Mucosa of stomach (tissue), 1 donor: Measurements from ENCODE around the gene CAMK2B.

Experiments
- H3K27me3 ChIP-seq: one replicate; pipeline ENCODE4 v1.7.0; 2013; ENCODE audit warnings: mild to moderate bottlenecking, low read length; ENCODE audit not compliant: control insufficient read depth, insufficient read depth
- H3K36me3 ChIP-seq: one replicate; pipeline ENCODE4 v1.7.0; 2013; ENCODE audit warnings: low read length; ENCODE audit not compliant: control insufficient read depth, insufficient read depth
- H3K4me1 ChIP-seq: one replicate; pipeline ENCODE4 v1.7.0; 2013; ENCODE audit warnings: mild to moderate bottlenecking, low read length; ENCODE audit not compliant: control insufficient read depth, insufficient read depth
- H3K4me3 ChIP-seq: one replicate; pipeline ENCODE4 v1.7.0; 2013; ENCODE audit warnings: low read length
- H3K9ac ChIP-seq: one replicate; pipeline ENCODE4 v1.7.0; 2013; ENCODE audit warnings: mild to moderate bottlenecking, low read length, moderate library complexity
- H3K9me3 ChIP-seq: one replicate; pipeline ENCODE4 v1.7.0; 2013; ENCODE audit warnings: mild to moderate bottlenecking, low read length, moderate library complexity; ENCODE audit not compliant: control insufficient read depth
- donor health status: Pancreatic carcinoma.

The CAMK2B gene

DNA sequence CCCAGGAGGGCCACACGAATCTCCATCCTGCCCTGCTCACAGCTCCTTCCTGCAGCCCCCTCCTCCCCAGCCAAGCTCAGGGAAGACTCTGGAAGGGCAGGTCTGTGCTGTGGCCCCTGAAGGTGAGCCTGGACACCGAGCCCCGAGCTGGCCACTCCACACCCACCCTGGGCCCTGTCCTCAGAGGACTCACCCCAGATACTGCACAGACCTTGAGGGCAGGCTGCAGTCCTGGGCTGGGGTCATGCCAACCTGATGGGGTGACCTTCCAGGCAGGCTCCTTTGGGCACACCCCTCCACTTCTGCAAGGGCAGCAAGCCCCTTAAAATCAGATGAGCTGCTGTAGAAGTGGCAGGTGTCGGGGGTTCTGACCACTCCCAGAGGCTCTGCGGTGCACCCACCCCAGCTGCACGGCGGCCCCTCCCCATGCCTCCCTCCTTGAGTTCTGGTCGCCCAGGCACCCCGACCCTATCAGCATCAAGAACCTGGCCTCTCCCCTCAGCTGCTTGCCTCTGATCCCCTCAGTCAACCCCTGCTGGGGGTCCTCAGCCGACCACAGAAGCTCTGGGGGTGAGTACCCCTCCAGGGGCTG, 100.3 kb downstream of the CAMK2B start:
- no peaks in the 10 kb centered on the region for H3K4me1 ChIP-seq
- no peaks in the 10 kb centered on the region for H3K9me3 ChIP-seq
- H3K4me3 ChIP-seq: no peak overlapping the region
- no peak overlapping the region for H3K9ac ChIP-seq
- peaks cover 8% of the 10 kb centered on the region for H3K27me3 ChIP-seq
- H3K36me3 ChIP-seq: no peaks in the 10 kb centered on the region

DNA sequence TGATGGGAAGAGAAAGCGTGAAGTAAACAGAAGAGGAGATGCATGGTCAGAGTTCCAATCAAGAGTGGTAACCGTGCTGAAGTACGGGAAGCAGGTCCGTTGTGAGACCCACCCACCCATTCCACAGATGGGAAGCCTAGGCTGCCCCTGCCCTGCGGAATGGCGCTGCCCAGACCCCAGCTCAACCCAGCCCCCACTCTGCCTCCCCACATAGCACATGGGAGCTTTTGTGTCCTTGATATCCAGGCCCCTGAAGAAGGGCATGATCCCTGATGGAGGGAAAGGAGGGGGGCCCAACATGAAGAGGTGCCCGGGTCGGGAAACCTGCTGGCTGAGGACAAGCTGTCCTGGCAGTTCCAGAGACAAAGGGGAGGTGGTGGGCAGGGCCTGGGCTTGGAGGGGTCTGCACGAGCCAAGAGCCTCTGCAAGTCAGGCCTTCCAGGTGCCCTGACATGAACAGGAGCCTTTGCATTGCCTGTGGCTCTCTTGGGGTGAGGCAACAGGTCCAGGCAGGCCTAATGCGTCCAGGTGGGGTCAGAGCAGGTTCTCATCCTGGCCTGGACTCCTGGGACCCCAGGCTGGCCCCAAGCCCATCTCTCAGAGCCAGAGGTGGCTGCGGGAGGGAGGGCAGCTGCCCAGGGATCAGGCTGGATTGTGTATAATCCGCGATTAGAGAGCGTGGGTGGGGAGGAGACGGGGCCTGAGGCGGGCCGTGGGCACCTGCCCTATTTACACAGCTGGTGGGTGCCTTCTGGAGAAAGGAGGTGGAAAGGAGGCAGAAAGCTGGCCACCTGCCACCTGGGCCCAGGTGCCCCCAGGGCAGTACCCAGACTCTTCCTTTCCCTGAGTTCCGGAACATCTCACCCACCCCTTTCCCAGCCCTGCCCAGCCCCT, 101.1 kb downstream of the CAMK2B start:
- Histone ChIP-seq H3K9me3 (no peaks in the 10 kb centered on the region), H3K36me3 (no peaks in the 10 kb centered on the region), H3K4me1 (no peaks in the 10 kb centered on the region), H3K27me3 (peaks cover 8% of the 10 kb centered on the region), H3K9ac (no peak overlapping the region), H3K4me3 (no peak overlapping the region)

DNA sequence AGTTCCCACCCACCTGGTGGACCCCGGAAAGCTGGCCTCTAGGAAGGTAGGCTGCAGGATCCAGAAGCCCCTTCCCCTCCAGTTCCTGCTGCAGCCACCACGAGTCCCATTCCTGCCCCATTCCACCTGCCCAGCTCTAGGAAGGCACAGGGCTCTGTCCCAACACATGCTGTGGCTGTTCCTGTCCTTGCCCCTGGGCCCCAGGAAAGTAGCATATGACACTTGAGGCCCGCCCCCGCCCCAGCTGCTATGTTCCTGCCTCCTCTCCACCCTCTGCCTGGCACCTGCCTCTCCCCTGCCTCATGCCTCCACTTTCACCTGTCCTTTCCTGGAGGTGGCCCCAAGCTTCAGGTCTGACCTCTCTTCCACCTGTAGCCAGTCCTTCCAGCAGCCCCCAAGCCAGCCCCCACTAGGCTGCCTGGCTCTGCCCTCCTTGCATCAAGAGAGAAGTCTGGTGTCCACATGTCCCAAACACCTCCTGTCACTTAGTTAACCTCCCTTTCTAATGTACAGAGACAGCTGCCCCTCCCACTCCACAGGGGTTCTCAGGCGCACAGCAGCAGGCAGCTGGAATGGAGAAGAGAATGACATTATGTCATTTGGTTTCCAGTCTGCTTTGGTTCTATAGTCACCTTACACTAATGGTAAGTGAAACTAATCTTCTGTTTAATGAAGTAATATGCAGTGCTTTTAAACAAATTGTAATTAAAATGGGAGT, 101.9 kb downstream of the CAMK2B start:
- H3K9ac ChIP-seq: no peak overlapping the region
- peaks cover 8% of the 10 kb centered on the region for H3K27me3 ChIP-seq
- H3K4me1 ChIP-seq: no peaks in the 10 kb centered on the region
- no peak overlapping the region for H3K4me3 ChIP-seq
- no peaks in the 10 kb centered on the region for H3K36me3 ChIP-seq
- no peaks in the 10 kb centered on the region for H3K9me3 ChIP-seq

DNA sequence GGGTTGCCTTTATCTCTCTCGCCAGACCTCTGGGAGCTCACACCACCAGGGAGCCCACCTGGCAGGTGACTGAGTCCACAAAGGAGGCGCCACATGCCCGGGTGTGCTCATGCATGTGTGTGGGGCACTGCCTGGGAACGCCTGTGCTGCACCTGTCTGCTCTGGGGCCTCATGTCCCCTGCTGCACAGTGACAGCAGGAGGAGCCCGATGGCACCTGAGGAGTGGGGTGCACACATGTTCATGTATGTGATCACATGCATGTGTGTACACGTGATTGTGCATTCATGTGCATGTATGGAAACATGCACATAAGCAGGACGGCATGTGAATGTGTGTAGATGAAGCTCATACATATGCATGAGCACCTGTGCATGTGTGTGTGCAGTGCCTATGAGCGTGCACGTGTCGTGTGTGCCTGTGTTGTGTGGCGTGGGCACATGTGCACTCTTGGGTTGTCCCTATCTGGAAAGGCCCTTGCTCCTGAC, 102.6 kb downstream of the CAMK2B start:
- Histone ChIP-seq H3K36me3 (no peaks in the 10 kb centered on the region), H3K27me3 (peaks cover 8% of the 10 kb centered on the region), H3K9me3 (no peaks in the 10 kb centered on the region), H3K4me3 (no peak overlapping the region), H3K4me1 (no peaks in the 10 kb centered on the region), H3K9ac (no peak overlapping the region)

DNA sequence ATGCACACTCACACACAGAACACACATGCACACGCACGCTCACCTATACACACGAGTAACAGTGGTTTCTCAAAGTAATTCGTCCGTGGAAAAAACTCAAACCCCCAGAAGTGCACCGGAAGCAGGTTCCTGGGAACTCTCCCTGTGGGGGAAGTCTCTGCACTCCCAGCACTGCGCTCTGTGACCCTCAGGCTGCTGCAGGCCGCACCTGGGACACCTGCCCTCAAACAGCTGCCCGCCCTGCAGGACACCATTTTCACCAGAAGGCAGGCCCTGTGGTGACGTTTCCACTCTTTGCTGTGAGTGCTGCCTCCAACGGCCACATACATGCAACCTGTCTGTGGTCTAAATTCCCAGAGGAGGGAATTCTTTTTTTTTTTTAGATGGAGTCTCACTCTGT, 103.3 kb downstream of the CAMK2B start:
- Histone ChIP-seq H3K9ac (no peak overlapping the region), H3K4me1 (no peaks in the 10 kb centered on the region), H3K36me3 (no peaks in the 10 kb centered on the region), H3K4me3 (no peak overlapping the region), H3K9me3 (no peaks in the 10 kb centered on the region), H3K27me3 (peaks cover 8% of the 10 kb centered on the region)

DNA sequence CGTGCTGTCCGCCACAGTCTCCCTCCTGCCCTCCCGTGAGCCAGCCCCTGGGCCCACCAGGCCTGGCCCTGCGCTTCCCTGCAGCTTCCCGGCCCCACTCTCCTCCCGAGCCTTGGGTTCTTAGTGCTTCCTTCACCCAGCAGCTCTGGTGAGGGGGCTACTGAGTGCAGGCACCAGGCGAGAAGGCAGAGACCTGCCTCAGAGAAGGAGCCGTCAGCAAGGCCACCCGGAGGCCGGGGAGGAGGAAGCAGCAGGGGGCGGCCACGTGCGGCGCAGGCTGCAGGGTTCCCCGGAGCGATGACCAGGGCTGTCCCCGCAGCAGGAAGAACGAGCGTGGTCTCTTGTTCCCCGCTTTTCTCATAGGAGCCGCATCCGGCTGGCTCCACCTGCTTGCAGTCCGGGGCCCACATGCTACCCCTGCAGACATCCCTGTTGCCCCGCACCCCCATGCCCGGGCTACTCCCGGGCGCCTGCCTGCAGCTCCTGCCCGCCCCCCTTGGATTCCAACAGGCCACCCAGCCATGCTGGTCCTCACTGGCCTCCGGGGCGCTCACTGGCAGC, 104.1 kb downstream of the CAMK2B start:
- Histone ChIP-seq H3K36me3 (no peaks in the 10 kb centered on the region), H3K27me3 (peaks cover 8% of the 10 kb centered on the region), H3K4me1 (no peaks in the 10 kb centered on the region), H3K4me3 (no peak overlapping the region), H3K9me3 (no peaks in the 10 kb centered on the region), H3K9ac (no peak overlapping the region)

DNA sequence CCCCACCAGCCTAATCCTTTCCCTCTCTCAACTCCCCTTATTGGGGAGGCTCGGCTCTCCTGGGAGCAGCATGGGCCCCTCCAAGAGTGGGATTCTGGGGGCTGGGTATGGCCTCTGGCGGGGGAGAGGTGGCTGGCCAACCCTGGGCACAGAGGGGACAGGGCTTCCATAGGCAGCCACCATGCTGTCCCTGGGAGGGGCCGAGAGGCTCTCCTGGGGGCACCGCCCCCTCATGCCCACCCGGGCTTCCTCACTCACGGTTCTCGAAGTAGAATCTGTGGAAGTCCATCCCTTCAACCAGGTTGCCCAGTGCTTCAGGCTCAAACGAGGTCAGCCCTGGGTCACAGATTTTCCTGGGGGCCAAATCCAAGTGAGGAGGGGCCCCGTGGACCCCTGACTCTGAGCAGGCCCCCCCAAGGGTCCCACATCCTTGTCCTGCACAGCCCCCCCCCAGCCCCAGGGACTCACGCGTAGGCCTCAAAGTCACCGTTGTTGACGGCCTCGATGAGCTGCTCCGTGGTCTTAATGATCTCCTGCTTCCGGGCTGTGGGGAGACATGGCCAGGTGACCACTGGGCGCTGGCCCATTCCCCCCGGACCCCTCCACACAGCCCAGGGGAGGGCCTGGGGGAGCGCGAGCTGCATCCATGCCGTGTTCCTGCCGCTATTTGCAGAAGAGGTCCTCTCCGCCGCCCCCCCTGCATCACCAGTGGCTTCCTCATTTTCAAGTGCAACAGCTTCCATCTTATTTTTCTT, 104.9 kb downstream of the CAMK2B start:
- no peaks in the 10 kb centered on the region for H3K36me3 ChIP-seq
- H3K9me3 ChIP-seq: no peaks in the 10 kb centered on the region
- no peak overlapping the region for H3K4me3 ChIP-seq
- H3K27me3 ChIP-seq: peaks cover 8% of the 10 kb centered on the region
- H3K4me1 ChIP-seq: no peaks in the 10 kb centered on the region
- no peak overlapping the region for H3K9ac ChIP-seq

DNA sequence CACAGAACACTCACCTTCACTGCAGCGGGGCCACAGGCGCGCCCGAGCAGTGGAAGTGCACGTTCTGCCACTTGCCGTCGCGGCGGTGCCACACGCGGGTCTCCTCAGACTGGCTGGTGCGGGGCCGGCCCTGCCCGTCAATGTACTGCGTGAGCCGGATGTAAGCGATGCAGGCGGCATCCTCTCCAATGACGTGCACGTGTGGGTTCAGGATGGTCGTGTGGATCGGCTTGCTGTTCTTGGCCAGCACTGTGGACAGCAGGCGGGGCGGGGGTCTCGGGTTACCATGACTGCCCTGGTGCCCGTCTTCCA, 105.4 kb downstream of the CAMK2B start:
- Histone ChIP-seq H3K27me3 (peaks cover 8% of the 10 kb centered on the region), H3K4me3 (no peak overlapping the region), H3K9ac (no peak overlapping the region), H3K4me1 (no peaks in the 10 kb centered on the region), H3K36me3 (no peaks in the 10 kb centered on the region), H3K9me3 (no peaks in the 10 kb centered on the region)

DNA sequence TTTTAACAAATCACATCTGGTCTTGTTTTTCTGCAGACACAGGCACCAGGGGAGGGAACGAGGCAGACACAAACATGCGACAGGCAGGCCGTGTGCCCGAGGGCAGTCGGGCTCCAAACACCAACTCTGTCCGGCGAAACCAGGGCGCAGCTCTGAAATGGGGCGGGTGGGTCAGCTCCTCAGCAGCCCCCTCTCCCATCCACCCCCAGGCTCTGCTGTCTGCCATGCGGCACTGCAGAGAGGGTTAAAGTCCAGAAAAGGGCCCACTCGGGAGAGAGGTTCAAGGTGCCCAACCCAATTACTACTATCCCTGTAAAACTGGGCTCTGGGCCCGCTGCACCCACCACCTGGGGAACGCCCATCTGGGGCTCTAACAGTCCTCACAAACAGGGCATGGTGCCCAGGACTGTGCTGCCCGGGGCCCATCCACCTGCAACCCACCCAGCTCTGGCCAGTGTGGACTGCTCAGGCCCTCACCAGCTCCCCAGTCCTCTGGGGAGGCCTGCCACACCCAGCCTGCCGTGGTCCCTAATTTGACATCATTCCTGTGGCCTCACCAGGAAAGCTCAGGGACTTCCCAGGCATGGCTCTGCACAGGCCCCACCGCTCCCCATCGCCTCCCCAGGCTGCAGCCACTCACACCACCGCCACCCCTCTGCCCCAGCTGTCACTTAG, 105.9 kb downstream of the CAMK2B start:
- peaks cover 2% of the 10 kb centered on the region for H3K4me1 ChIP-seq
- no peaks in the 10 kb centered on the region for H3K9me3 ChIP-seq
- peaks cover 4% of the 10 kb centered on the region for H3K27me3 ChIP-seq
- H3K36me3 ChIP-seq: no peaks in the 10 kb centered on the region
- no peak overlapping the region for H3K4me3 ChIP-seq
- no peak overlapping the region for H3K9ac ChIP-seq

DNA sequence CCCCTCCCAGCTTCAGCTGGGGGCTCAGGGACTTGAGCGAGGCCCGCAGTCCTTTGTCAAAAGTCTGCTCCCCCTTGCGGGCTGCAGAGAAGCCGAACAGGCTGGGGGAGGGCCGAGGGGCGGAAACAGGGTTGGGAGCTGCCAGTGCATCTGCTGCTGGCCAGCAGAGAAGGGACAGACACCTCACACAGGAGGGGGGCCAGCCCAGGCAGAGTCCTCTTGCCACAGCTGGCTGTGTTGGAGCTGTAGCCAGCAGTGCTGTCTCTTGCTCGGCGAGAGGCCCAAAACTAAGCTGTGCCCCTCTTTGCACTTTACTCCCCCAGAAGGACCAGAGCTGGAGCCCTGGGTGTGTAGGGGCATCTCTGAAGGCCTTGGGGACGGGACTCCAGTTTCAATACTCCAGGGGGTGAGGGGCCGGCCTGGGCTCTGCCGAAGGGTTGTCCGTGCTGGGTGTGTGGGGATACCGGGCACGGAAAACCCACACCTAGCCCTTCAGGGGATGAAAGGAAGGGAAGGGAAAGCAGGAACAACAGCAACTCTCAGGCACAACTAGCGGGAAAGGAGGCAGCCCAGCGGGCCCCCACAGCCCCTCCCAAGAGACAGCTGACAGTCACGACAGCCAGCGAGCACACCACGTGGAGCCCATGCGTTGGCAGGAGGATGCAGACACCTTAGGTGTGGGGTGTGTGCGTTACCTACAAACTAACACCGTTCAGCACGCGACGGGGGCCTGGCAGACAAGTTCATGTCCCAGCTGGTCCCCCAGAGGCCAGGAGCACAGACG, 106.8 kb downstream of the CAMK2B start:
- Histone ChIP-seq H3K9me3 (no peaks in the 10 kb centered on the region), H3K4me1 (peaks cover 8% of the 10 kb centered on the region), H3K4me3 (no peak overlapping the region), H3K9ac (no peak overlapping the region), H3K27me3 (no peaks in the 10 kb centered on the region), H3K36me3 (no peaks in the 10 kb centered on the region)
